Measurements from ENCODE around the gene VWCE.
A peak's percentile ranks its signal among the peaks of the same experiment; 100 is the strongest.
"Not testable (repeated sequence)": the region's sequence is repeated elsewhere in the genome, so short reads cannot be mapped to it uniquely, and the experiment has no call there.

VWCE gene

DNA sequence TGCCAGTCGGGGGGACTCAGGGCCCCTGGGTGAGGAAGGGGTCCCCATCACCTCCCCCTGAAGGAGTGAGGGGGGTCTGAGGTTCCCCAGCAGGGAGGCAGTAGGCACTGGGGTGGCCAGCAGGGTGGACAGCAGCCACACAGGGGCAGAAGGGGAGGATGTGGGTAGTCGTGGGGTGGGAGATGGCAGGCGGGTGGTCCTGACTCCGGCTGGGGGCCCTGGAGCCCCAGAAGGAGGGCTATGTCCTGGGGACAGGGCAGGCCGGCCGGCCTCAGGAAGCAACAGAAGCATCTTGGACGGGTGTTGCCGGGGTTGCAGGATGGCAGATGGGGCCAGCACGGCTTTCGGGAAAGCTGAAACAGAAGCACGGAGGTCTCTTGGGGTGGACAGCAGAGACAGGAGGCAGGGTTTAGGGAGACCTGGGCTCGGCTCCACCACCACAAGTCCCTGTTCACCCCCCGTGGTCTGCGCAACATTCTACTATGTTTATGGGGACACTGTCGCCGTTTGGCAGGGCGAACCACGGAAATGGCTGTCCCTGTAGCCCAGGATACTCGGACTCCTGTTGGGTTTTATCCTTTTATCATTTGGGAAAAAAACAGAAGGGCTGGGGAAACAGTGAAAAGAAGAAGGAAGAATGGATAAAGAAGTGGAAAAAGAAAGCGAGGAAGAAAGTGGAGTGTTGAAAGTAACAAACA is 14.1 kb downstream of the VWCE start:
- DNase-seq, result no peak

DNA sequence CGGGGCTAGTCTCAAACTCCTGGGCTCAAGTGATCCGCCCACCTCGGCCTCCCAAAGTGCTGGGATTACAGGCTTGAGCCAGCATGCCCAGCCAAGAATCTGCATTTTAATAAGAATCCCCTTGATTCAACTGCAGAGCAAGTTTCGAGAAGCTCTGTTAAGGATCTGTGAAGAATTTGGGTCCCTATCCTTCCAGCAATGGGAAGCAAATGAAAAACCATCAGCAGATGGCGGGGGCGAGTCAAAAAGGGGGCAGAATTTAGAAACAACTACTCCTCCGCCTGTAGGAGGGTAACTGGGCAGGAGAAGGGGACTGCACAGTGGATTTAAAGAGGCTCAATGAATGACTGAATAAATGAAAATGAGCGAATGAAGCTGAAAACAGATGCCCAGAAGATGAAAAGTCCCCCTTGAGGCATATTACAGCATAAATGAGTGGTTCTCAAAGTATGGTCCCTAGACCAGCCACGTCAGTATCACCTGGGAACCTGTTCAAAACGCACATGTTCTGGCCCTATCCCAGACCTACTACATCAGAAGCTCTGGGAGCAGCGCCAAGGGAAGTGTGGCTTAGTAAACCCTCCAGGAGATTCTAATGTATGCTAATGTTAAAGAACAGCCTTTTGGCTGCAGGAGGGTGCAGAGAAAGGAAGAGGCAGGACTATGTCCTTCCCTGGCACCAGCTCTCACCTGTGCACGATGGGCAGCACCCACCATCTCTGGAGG is 15.0 kb downstream of the VWCE start:
- DNase-seq, result no peak

DNA sequence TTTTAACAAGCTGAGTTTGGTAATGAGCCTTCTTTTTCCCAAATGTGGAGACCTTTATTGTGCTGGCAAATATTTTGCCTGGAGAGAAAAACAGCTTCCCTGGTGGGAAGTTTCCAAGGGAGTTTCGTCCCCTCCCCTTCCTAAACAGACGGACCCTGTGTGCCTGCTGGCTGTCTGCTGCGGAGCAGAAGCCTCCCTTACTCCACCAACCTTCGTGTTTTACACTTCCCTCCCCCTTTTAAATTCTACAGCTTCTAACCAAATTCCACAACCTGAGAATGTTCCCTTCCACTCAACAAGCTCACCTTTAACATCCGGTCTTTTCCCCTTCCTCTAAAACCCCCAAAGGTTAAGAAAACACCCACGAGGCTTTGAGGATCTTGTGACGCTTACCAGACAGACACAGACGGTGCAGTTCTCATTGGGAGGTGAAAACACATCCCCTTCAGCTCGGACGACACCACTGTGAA is 17.1 kb downstream of the VWCE start:
- no peak for DNase-seq

DNA sequence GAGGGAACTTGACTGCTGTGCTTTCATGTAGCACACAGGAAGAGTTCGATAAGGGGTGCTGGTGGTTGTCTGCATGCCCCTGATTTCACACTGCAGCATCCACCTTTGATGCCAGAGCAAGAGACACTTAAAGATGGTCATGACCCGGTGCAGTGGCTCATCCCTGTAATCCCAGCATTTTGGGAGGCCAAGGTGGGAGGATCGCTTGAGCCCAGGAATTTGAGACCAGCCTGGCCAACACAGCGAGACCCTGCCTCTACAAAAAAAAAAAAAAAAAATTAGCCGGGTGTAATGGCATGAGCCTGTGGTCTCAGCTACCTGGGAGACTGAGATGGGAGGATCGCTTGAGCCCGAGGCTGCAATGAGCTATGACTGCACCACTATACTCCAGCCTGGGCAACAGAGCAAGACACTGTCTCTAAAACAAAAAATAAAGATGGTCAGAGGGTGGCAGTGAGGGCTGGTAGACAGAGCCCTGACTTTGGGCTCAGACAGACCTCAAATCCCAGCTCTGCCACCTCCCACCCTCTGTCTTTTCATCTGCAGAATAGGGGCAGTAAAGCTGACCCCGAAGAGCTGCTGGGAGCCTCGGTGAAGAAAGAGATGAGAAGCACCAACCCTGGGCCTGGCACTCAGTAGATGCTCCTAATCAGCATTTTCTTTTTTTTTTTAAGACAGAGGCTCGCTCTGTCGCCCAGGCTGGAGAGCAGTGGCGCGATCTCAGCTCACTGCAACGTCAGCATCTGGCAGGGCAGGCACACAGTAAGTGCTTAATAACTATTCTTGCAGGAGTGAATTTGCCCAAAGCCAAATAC is 17.7 kb downstream of the VWCE start:
- no peak for DNase-seq

DNA sequence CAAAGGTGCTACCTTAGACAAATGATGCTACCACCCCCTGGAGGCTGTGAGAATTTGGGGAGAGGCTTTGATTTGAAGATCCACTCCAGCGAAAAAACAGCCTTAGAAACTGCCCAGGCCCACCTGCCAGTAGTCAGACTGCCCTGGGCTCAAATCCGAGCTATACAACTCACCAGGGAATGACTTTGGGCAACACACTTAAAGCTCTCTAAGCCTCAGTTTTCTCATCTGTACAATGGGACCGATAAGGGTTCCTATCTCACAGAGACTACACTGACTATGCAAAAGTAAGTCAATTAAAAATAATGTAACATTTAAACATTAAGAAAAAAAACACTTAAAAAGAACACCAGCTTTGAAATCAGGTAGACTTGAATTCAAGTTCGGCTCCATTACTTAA is 19.9 kb downstream of the VWCE start:
- DNase-seq, result no peak

DNA sequence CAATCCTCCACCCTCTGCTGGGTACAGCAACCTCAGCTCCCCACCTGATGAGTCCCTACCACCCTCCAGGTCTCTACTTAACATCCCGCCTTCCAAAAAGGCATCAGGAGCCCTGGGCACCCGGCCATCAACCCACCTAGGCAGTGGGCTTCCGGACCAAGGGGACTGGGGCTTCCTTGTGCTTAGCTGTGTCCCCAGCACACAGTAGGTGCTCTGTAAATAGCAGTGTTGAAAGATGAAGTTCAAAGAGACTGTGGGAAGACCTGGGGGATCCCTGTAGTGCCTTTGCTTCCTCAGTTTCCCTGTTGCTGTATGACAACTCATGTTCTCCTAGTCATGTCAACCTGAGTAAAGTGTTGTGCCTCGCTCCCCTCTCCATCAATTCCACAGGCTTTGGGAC is 21.0 kb downstream of the VWCE start:
- no peak for DNase-seq

DNA sequence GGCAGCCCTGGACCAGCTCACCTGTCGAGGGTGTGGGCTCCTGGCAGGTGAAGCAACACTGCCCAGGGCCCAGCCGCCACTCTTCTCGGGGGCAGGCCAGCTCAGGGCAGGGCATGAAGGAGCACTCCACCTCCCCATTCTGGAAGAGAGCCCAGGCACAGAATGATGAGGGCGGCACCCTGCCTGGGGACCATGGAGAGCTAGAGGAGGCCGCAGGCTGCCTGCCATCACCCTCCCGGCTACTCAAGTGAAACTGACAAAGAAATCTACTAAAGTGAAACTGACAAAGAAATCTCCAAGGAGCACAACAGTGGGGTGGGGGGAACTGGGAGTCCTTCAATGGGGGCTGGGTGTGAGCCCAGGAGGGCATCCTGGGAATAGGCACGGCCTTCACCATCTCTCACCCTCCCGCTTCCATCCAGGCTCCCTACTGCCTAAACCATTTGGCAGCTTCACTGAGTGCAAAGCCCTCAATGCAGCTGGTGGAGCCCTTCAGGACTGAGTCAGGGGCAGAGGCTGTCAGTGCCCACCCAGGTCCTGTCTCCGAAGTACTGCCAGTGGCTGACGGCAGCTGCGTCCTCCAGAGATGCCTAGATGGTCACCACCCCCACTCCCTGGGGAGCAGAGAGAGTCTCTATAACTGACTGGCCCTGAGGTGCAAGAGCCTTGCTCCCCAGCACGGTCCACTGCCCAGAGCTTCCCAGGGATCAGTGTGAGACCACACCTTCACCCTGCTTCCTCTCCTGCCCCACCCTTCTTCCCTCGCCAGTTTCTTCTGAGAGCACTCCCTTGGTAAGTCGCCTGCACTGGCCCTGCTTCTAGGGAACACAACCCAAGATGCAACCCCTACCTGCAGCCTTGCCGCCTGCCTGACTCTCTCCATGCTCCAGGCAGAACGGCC is 21.7 kb downstream of the VWCE start:
- DNase-seq, result no peak

DNA sequence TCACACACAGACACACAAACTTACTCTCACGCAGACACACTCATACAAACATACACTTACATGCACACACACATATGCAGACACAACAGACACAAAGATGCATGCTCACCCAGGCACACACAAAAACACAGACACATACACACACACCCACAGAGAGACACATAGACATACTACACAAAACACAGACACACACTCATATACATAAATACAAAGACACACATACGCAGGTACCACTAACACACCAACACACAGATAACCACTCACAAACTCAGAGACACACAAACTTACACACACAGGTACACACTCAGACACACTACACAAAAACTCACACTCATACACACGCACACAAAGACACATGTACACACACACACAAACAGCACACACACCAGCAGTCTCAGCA is 22.4 kb downstream of the VWCE start:
- DNase-seq, result no peak

DNA sequence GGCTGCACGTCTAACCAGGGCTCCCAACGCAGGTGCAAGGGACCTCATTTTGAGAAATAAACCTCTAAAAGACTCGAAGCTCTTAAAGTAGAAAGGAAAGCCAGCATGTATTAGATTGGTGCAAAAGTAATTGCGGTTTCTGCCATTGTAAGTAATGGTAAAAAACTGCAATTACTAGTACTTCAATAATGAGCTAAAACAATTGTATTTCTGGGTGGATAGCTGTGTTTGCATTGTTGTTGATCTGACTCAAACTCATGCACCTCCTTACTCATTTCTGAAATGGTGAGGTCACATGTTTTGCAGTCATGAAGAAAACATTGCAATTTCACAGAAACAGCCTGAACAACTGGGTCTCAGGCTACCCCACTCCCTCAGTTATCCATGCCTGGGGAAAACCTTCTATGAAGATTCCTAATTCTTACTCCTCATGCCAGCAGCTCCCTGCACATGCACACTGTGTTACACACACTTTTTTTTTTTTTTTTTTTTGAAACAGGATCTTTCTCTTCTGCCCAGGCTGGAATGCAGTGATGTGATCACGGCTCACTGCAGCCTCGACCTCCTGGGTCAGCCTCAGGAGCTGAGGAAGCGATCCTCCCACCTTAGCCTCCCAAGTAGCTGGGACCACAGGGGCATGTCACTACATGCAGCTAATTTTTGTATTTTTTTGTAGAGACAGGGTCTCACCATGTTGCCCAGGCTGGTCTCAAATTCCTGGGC is 24.6 kb downstream of the VWCE start:
- DNase-seq, result no peak

DNA sequence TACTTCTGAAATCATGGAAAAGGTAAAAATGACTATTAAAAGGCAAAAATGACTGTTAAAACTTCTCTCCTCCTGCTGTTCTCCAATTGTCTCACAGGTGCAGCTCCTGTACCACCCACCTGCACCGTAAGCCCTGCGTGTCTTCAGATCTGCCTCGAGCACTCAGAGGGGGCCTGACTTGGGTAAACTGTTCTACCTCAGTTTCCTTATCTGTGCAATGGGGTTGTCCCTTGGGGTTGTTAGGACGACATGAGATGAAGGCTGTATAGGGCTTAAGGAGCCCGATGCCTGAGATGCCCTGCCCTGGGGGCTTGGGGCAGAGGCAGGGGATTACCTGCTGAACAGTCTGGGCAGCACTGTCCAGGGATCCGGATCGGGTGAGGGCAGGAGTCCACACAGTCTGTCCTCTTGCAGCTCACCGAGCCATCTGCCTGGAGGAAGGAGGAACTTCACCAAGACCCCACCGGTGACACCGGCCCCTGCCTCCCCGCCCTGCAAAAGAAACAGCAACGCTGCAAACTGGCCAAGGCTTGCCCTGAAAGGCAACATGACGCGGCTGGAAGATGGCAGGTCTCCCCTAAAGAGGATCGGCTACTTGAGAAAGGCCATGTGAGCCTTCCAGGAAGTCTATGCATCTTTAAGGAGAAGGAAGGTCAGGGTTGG is 26.4 kb downstream of the VWCE start:
- no peak for DNase-seq

DNA sequence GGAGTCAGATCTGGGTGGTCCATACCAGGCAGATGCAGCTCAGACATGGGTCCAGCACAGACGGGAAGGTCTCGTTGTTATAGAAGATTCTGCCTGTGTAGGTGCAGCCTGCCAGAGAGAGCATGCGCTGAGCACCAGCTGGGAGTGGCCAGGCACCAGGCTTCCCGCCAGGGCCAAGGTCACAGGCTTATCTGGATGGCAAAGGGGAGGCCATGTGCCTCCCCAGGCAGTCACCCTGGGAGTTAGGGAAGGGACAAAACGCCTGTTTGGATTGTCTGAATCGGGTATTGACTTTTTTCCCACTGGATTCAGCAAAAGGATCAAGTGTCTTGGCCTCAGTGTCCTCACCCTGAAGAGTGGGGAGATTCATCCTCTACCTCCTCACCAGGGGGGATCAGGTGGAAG is 27.7 kb downstream of the VWCE start:
- no peak for DNase-seq

DNA sequence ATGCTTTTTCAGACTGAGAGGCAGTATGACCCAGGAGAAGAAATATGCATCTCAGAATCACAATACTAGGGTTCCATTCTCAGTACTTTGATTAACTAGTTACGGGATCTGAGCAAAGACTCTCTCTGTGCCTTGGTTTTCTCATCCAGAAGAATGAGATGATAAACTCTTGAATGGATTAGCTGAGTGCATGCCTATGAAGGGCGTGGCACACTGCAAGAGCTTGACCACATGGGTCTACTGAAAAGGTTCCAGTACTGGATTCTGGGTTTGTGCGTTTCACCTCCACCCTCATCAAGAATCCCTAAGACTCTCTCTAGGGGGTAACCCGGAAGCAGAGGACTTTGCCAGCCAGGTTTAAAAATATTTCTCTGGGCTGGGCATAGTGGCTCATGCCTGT is 28.5 kb downstream of the VWCE start:
- DNase-seq, result no peak

DNA sequence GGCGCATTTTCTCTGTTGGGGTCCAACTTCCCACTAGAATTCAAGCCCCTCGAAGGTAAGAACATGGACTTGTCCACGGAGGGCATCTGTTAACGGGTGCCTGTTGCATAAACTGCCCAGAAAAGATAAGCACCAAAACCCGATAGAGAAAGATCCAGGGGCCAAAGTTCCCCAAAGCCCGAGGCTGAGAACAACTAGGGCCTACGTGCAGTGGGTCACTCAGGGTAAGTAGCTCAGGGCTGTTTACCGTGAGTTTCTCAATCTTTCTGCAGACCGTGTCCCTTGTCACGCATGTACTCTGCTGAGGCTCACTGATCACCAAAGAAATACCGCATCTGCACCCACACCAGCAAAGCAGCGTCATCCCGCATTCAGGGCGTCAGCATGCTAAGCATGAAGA is 29.8 kb downstream of the VWCE start:
- DNase-seq, result no peak

DNA sequence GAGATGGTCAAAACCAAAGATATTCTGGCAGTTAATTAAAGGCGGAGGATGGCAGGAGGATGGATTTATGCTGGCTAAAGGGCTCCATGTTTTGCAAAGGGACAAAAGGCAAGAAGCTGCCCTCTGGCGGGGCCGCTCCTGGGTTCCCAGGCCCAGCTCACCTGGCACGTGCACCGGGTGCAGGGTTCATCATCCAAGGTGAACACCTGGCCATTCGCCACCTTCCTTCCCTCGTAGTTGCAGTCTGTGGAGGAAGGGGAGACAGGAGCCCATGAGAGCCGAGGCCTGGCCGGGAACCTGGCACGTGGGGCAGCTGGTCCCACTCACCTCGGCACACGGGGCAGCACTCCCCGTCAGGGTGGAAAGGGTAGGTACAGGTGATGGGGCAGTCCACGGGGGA is 30.3 kb downstream of the VWCE start:
- no peak for DNase-seq

DNA sequence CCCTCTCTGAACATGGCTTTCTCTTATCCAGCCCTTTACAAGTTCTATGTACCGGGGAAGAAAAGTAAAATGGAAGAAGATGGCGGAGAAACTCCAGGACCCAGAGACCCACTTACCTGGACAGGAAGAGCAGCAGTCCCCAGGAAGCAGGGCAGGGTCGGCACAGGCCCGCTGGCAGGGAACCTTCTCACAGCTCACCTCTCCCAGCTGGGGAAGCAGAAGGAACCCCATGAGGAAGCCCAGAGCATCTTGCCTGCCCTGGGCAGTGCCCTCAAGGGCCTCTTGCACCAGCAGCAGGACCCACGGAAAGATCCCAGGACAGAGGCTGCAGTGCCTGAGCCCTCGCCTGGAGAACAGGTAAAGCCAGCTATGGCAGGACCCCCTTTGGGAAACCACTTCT is 30.7 kb downstream of the VWCE start:
- no peak for DNase-seq

DNA sequence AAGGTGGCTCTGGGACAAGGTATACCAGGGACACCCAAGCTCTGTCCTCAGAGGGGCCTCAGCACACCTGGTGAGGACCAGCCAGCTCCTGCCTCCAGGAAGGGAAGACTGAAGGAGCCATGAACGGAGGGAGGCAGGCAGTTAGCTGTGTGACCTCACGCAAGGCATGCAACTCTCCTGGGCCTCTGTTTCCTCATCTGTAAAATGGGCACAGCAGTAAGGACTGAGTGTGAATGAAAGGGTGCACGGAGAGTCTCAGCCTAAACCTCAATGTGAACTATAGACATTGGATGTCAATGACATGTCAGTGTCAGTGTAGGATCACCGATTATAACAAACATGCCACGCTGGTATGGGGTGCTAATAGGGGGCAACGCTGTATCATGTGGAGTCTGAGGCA is 35.8 kb downstream of the VWCE start:
- no peak for DNase-seq

DNA sequence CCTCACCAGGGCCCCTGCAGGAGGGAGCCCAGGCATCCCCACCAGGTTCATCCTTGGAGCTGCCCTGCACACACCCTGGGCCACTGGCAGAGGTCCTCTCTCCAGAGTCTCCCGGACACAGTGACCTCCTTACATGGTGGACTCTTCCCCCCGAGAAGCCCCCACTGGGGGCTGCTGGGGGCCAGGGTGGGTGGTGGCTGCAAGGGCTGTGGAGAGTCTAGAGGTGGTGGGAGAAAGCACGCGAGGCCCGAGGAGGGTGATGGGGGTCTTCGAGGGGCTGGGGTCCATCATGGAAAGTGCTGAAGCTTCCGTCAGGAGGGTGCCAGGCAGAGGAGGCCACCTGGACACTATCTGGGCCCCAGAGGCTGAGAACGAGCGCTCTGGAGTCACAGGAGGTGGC is 36.6 kb downstream of the VWCE start:
- DNase-seq, result no peak

DNA sequence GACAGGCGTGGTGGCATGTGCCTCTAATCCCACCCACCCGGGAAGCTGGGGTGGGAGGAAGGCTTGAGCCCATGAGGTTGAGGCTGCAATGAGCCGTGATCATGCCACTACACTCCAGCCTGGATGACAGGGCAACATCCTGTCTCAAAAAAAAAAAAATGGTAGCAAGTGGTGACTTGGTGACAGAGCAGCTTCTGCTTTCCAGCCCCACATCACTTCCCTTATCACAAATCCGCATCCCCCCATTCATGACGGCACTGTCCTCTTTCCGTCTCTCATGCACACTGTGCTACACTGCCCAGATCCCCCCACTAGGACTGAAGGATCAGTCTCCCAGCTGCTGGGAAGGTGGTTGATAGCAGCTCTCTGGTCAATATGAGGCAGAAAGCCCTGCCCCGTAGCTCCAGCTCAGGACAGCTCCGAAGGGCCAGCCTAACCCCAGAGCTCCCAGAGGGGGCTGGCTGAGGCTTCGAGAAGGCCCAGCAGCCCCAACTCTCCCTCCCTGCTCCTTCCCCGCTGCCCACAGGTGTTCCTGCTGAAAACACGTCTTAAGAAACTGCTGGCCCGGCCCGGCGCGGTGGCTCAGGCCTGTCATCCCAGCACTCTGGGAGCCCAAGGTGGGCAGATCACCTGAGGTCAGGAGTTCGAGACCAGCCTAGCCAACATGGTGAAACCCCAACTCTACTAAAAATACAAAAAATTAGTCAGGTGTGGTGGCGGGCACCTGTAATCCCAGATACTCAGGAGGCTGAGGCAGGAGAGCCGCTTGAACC is 38.2 kb downstream of the VWCE start:
- DNase-seq, result no peak

DNA sequence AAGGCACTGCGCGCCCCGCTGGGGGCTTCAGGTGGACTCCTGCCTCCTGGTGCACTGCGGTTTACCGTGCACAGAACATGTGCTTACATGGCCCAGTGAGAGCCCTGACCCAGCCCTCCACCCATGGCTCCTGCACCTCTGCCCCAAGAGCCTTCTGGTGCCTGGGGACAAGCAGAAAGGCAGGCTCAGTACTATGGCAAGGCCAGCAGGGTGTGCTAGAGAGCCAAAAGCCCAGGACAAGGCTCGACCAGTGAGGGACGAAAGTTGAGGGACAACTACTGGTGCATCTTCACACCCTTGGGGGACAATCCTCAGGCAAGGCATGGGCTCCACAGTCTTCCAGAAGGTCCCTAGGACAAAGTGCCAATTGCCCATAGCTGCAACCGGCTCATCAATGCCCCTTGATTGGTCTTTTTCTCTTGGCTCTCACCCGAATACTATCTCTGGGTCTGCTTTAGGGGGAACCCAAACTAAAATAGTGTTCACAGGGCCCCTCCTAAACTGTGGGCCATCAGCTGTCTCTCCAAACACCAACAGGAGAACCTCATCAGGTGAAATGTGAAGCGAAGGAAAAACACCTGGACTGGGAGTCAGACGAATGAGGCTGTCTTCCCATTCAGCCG is 40.6 kb downstream of the VWCE start:
- DNase-seq, result peak; percentile 42

DNA sequence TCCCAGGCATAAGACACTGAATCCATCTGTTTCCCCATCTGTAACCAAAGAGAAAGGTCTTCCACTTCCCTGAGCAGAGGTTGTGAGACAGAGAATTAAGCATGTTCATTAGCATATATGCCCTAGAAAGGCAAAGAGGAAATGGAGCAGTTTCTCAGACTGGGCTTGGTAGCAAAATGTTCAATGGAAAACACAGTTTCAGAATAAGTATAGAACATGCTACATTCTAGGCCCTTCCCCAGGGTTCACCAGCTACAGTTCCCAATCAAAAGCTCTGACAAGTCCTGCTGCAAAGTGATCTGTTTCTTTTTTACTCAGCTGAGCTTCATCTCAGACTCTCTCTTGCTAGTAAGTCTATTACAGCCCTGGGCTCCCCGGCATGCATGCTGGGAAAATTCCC is 42.8 kb downstream of the VWCE start:
- DNase-seq, result not testable (repeated sequence)

Measured in CD4-positive, alpha-beta T cell treated with Interleukin-4 for 4 hours (primary cell).